ENCODE data around the gene FOXA3.

FOXA3 gene

DNA sequence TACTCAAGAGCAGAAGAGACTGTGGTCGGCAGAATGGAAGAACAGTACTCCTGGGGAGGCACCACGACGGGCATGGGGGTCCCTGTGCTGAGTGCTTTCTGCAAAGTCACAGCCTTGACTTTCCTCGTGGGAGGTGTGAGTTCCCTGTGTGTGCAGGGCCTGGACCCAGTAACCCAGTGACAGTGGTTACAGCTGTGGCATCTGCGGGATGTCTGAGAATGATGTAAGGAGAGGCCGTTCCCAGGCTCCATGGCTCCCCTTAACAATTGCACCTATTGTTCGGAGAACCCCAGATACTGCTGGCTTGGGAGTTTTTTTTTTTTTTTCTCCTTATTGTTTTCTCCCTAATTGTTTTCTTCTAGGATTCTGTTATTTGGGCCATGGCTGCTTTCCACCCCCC, 55.6 kb downstream of the FOXA3 start:
- DNase-seq (ENCODE audit: low read depth, low spot score), result no peak

- DNase-seq (ENCODE audit: low read depth, low spot score), result no peak
Observed at GRCh38 chr19:45920458-45920857, 56.3 kb downstream of the FOXA3 start.

DNA sequence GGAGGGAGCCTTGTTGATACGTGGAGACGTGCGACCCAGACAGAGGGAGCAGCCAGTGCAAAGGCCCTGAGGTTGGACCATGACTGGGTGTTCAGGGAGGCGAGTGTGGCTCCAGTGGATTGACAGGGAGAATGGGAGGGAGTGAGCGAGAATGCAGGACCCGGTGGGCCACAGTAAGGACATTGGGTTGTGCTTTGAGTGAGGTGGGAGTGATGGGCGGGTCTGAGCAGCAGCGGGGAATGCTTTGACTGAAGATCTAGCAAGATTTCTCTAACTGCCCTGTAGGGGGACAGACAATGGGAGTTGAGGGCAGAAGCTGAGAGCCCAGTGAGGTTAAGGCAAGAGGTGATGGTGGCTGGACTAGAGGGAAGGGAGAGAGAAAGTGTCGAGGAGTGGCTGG, 58.2 kb downstream of the FOXA3 start:
- DNase-seq (ENCODE audit: low read depth, low spot score), result no peak
